WTC11 (cell line): Measurements from ENCODE around the gene RPS6KA5. TPM values are rescaled to one million over a fixed set of nuclear protein-coding genes. Genes with fewer than 3 reads are reported as not detected.

ENCODE experiments used
- ATAC-seq: fragments of 200-7000 bp; cut with Tn5 transposase; 2 replicates; pipeline ENCODE4 v1.10.0; 2021; ENCODE audit warnings: mild to moderate bottlenecking, moderate library complexity
- Bru-seq: library from RNA; stranded (reverse); fragments of 400-500 nt; gene quantifications from one replicate; lab custom pipeline; 2021; lab: Mats Ljungman, UMichigan
- CTCF ChIA-PET: fragments of 300-600 bp; sonication (Branson Sonifier 250); formaldehyde crosslinking; loops from one replicate; lab custom pipeline; 2021; ENCODE audit warnings: antibody characterized with exemption; lab: Charles Lee
- POLR2A ChIA-PET: fragments of 350-600 bp; sonication (Branson Sonifier 250); formaldehyde crosslinking; loops from one replicate; lab custom pipeline; 2021; ENCODE audit warnings: antibody characterized with exemption; lab: Charles Lee
- DNase-seq: peaks from one replicate; pipeline ENCODE4 v3.0.0; 2021; ENCODE audit warnings: low spot score
- H3K27ac Mint-ChIP-seq: 2 replicates; pipeline ENCODE4 v1.8.0; 2021; ENCODE audit warnings: mixed read lengths
- H3K27me3 Mint-ChIP-seq: 2 replicates; pipeline ENCODE4 v1.8.0; 2021; ENCODE audit warnings: low read depth, mild to moderate bottlenecking, moderate library complexity, mixed read lengths
- H3K36me3 Mint-ChIP-seq: 2 replicates; pipeline ENCODE4 v1.8.0; 2021; ENCODE audit warnings: mixed read lengths
- H3K4me1 Mint-ChIP-seq: 2 replicates; pipeline ENCODE4 v1.8.0; 2022; ENCODE audit warnings: mixed read lengths
- H3K4me3 Mint-ChIP-seq: 2 replicates; pipeline ENCODE4 v1.8.0; 2021; ENCODE audit warnings: mild to moderate bottlenecking, moderate library complexity, mixed read lengths
- H3K9me3 Mint-ChIP-seq: 2 replicates; pipeline ENCODE4 v1.8.0; 2021; ENCODE audit warnings: mixed read lengths
- AR ChIP-seq: fragments of 250-450 bp; sonication (Bioruptor Pico); IDR thresholded peaks from 2 replicates; pipeline ENCODE4 v1.9.0; 2021; ENCODE audit warnings: mild to moderate bottlenecking
- ATF1 ChIP-seq: sonication (generic); formaldehyde crosslinking; IDR thresholded peaks from 2 replicates; pipeline ENCODE4 v1.8.1; 2023; ENCODE audit warnings: mild to moderate bottlenecking, moderate library complexity, missing genetic modification reagents
- CDX4 ChIP-seq: fragments of 250-450 bp; sonication (Bioruptor Pico); IDR thresholded peaks from 2 replicates; pipeline ENCODE4 v1.9.0; 2021; ENCODE audit warnings: moderate library complexity, mild to moderate bottlenecking, inconsistent platforms, borderline replicate concordance
- CREB1 ChIP-seq: sonication (generic); formaldehyde crosslinking; IDR thresholded peaks from 2 replicates; pipeline ENCODE4 v1.8.0; 2023; ENCODE audit warnings: mild to moderate bottlenecking, missing genetic modification reagents
- CREM ChIP-seq: sonication (generic); formaldehyde crosslinking; IDR thresholded peaks from 2 replicates; pipeline ENCODE4 v1.8.1; 2022; ENCODE audit warnings: mild to moderate bottlenecking, missing genetic modification reagents, moderate library complexity
- E2F1 ChIP-seq: sonication (generic); formaldehyde crosslinking; IDR thresholded peaks from 2 replicates; pipeline ENCODE4 v1.8.0; 2022; ENCODE audit warnings: mild to moderate bottlenecking, missing genetic modification reagents
- E2F5 ChIP-seq: sonication (generic); formaldehyde crosslinking; IDR thresholded peaks from 2 replicates; pipeline ENCODE4 v1.8.1; 2022; ENCODE audit warnings: mild to moderate bottlenecking, moderate library complexity, missing genetic modification reagents
- ERG ChIP-seq: fragments of 250-450 bp; sonication (Bioruptor Pico); IDR thresholded peaks from 2 replicates; pipeline ENCODE4 v1.8.0; 2021; ENCODE audit warnings: mild to moderate bottlenecking
- GTF2I ChIP-seq: fragments of 250-450 bp; sonication (Bioruptor Pico); conservative IDR thresholded peaks from 2 replicates; pipeline ENCODE4 v1.4.0; 2021; ENCODE audit warnings: mild to moderate bottlenecking
- IRF1 ChIP-seq: sonication (generic); formaldehyde crosslinking; IDR thresholded peaks from 2 replicates; pipeline ENCODE4 v1.8.0; 2023; ENCODE audit warnings: missing genetic modification reagents
- KAT7 ChIP-seq: sonication (generic); formaldehyde crosslinking; IDR thresholded peaks from 2 replicates; pipeline ENCODE4 v1.8.1; 2023; ENCODE audit warnings: missing genetic modification reagents, mild to moderate bottlenecking, borderline replicate concordance
- MXD4 ChIP-seq: fragments of 250-450 bp; sonication (Bioruptor Pico); IDR thresholded peaks from 2 replicates; pipeline ENCODE4 v1.8.0; 2021; ENCODE audit warnings: mild to moderate bottlenecking, moderate library complexity, borderline replicate concordance
- MYBL2 ChIP-seq: sonication (generic); formaldehyde crosslinking; IDR thresholded peaks from 2 replicates; pipeline ENCODE4 v1.8.1; 2023; ENCODE audit warnings: mild to moderate bottlenecking, moderate library complexity, missing genetic modification reagents
- NFATC4 ChIP-seq: fragments of 250-450 bp; sonication (Bioruptor Pico); IDR thresholded peaks from 2 replicates; pipeline ENCODE4 v1.9.0; 2021; ENCODE audit warnings: mild to moderate bottlenecking
- NFE2L1 ChIP-seq: sonication (generic); formaldehyde crosslinking; IDR thresholded peaks from 2 replicates; pipeline ENCODE4 v1.8.1; 2023; ENCODE audit warnings: missing genetic modification reagents
- NR3C1 ChIP-seq: sonication (generic); formaldehyde crosslinking; conservative IDR thresholded peaks from 2 replicates; pipeline ENCODE4 v1.8.1; 2023; ENCODE audit warnings: low read depth, mild to moderate bottlenecking, missing genetic modification reagents
- RELA ChIP-seq: sonication (generic); formaldehyde crosslinking; IDR thresholded peaks from 2 replicates; pipeline ENCODE4 v1.8.1; 2022; ENCODE audit warnings: missing genetic modification reagents, mild to moderate bottlenecking, borderline replicate concordance
- TEAD1 ChIP-seq: sonication (generic); formaldehyde crosslinking; IDR thresholded peaks from 2 replicates; pipeline ENCODE4 v1.8.0; 2022; ENCODE audit warnings: mild to moderate bottlenecking, missing genetic modification reagents
- USF2 ChIP-seq: sonication (generic); formaldehyde crosslinking; IDR thresholded peaks from 2 replicates; pipeline ENCODE4 v1.8.1; 2023; ENCODE audit warnings: mild to moderate bottlenecking, missing genetic modification reagents, moderate library complexity
- ZMAT4 ChIP-seq: fragments of 250-450 bp; sonication (Bioruptor Pico); IDR thresholded peaks from 2 replicates; pipeline ENCODE4 v1.9.0; 2021; ENCODE audit warnings: mild to moderate bottlenecking
- ZNF138 ChIP-seq: sonication (generic); formaldehyde crosslinking; conservative IDR thresholded peaks from 2 replicates; pipeline ENCODE4 v1.8.1; 2022; ENCODE audit warnings: mild to moderate bottlenecking, moderate library complexity, missing genetic modification reagents
- ZNF219 ChIP-seq: sonication (generic); formaldehyde crosslinking; IDR thresholded peaks from 2 replicates; pipeline ENCODE4 v1.8.0; 2023; ENCODE audit warnings: missing genetic modification reagents, mild to moderate bottlenecking, borderline replicate concordance
- ZNF396 ChIP-seq: fragments of 250-450 bp; sonication (Bioruptor Pico); IDR thresholded peaks from 2 replicates; pipeline ENCODE4 v1.8.0; 2021; ENCODE audit warnings: mild to moderate bottlenecking, moderate library complexity, borderline replicate concordance
- ZNF512 ChIP-seq: sonication (generic); formaldehyde crosslinking; IDR thresholded peaks from 2 replicates; pipeline ENCODE4 v1.8.1; 2022; ENCODE audit warnings: missing genetic modification reagents, borderline replicate concordance
- long read RNA-seq, 3 experiments: library from RNA in 1 of 3; library from capped mRNA in 1 of 3; library from polyadenylated mRNA in 1 of 3; unstranded in 2 of 3; stranded (forward) in 1 of 3; transcript quantifications; one replicate each; pipeline ENCODE4 v2.0.0, GENCODE V29; 2021
- total RNA-seq: library from RNA; stranded (reverse); gene quantifications from 3 replicates; pipeline ENCODE4 v1.2.3, GENCODE V29; 2021

Gene RPS6KA5
- 3.7 to 5.3 TPM (median 5.2 TPM) in 3 replicates for total RNA-seq
- percentile 52 among the genes with signal in this experiment for Bru-seq, nascent RNA
- long read RNA-seq, experiment 1, full-length matches to known transcripts = 7 of 18 reads
- long read RNA-seq, experiment 1, partial matches to known transcripts = 4 of 18 reads
- long read RNA-seq, experiment 1, other reads (novel, unspliced or antisense) = 7 of 18 reads
- long read RNA-seq, experiment 2, partial matches to known transcripts = 1 of 3 reads
- long read RNA-seq, experiment 2, other reads (novel, unspliced or antisense) = 2 of 3 reads
- long read RNA-seq, experiment 3, partial matches to known transcripts = 0 of 1 reads
- long read RNA-seq, experiment 3, other reads (novel, unspliced or antisense) = 1 of 1 reads

GRCh38 chr14:91060351-91061055, at the start of gene RPS6KA5:
Gene RPS6KA5, minus strand, starts transcription at chr14:91060641. Its CDS starts 207 bp downstream, at chr14:91060434.
- ATAC-seq = peak; percentile 91
- ChIA-PET POLR2A (interaction anchor here (0.5 to 1.3 kb wide), 11 partner anchors 19 to 1006 kb away, joined by 3 to 6 read pairs (median 3); partner anchors contain the start of gene DGLUCY), CTCF (interaction anchor here (0.5 to 3.3 kb wide), 18 partner anchors 9 to 304 kb away, joined by 3 to 20 read pairs (median 4); partner anchors contain the start of gene DGLUCY)
- no peak within 1 kb of the TSS for H3K27ac Mint-ChIP-seq
- peak; percentile 100 for DNase-seq
- H3K9me3 Mint-ChIP-seq = no peaks in the 10 kb centered on the region
- H3K27me3 Mint-ChIP-seq = peaks cover 2% of the 10 kb centered on the region
- H3K36me3 Mint-ChIP-seq = no peaks in the 10 kb centered on the region
- H3K4me1 Mint-ChIP-seq = 0 out of 2 replicates have a peak, but pooled peaks cover 2% of the 10 kb centered on the region
- H3K4me3 Mint-ChIP-seq = peak within 1 kb of the TSS; percentile 76
- no peak for TF ChIP-seq RELA (CRISPR knock-in tag)
- TF ChIP-seq MXD4 (CRISPR knock-in tag) = no peak
- TF ChIP-seq ZNF138 = 0 out of 2 replicates have a peak, but pooled peaks have one; percentile 30
- no peak for TF ChIP-seq CDX4 (CRISPR knock-in tag)
- TF ChIP-seq E2F5 (CRISPR knock-in tag) = peak; percentile 81; the same call in 1 of the 2 replicates
- no peak for TF ChIP-seq KAT7
- TF ChIP-seq ZNF512 (CRISPR knock-in tag) = no peak
- no peak for TF ChIP-seq IRF1
- no peak for TF ChIP-seq ZNF219 (CRISPR knock-in tag)
- TF ChIP-seq MYBL2 (CRISPR knock-in tag) = peak; percentile 67; the same call in 1 of the 2 replicates
- peak; percentile 46; the same call in 1 of the 2 replicates for TF ChIP-seq NFE2L1 (CRISPR knock-in tag)
- TF ChIP-seq E2F1 (CRISPR knock-in tag) = no peak
- TF ChIP-seq TEAD1 = peak; percentile 52; the same call in 1 of the 2 replicates
- no peak for TF ChIP-seq ERG (CRISPR knock-in tag)
- TF ChIP-seq AR (CRISPR knock-in tag) = no peak
- no peak; the same call in 1 of the 2 replicates for TF ChIP-seq CREB1 (CRISPR knock-in tag)
- TF ChIP-seq ATF1 = no peak
- TF ChIP-seq NFATC4 (CRISPR knock-in tag) = no peak
- TF ChIP-seq ZNF396 = no peak
- TF ChIP-seq ZMAT4 (CRISPR knock-in tag) = no peak
- TF ChIP-seq GTF2I = no peak
- TF ChIP-seq NR3C1 (CRISPR knock-in tag) = no peak
- TF ChIP-seq USF2 (CRISPR knock-in tag) = no peak
- peak; percentile 88 for TF ChIP-seq CREM (CRISPR knock-in tag)
